Measurements from ENCODE around the gene DSE.
"Not testable (repeated sequence)": the region's sequence is repeated elsewhere in the genome, so short reads cannot be mapped to it uniquely, and the experiment has no call there.

DNA sequence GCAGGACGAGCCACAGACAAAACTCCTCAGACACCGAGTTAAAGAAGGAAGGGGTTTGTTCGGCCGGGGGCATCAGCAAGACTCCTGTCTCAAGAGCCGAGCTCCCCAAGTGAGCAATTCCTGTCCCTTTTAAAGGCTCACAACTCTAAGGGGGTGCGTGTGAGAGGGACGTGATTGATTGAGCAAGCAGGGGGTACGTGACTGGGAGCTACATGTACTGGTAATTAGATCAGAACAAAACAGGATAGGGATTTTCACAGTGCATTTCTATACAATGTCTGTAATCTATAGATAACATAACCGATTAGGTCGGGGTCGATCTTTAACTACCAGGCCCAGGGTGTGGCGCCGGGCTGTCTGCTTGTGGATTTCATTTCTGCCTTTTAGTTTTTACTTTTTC is 48.8 kb upstream of the DSE start:
- TF ChIP-seq, protein P1, sequence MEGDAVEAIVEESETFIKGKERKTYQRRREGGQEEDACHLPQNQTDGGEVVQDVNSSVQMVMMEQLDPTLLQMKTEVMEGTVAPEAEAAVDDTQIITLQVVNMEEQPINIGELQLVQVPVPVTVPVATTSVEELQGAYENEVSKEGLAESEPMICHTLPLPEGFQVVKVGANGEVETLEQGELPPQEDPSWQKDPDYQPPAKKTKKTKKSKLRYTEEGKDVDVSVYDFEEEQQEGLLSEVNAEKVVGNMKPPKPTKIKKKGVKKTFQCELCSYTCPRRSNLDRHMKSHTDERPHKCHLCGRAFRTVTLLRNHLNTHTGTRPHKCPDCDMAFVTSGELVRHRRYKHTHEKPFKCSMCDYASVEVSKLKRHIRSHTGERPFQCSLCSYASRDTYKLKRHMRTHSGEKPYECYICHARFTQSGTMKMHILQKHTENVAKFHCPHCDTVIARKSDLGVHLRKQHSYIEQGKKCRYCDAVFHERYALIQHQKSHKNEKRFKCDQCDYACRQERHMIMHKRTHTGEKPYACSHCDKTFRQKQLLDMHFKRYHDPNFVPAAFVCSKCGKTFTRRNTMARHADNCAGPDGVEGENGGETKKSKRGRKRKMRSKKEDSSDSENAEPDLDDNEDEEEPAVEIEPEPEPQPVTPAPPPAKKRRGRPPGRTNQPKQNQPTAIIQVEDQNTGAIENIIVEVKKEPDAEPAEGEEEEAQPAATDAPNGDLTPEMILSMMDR (IDR thresholded peaks at IDR 0.05) = not testable (repeated sequence)
- not testable (repeated sequence) for TF ChIP-seq ZFX (IDR thresholded peaks at IDR 0.05; ENCODE audit: borderline replicate concordance)
